ENCODE results near the gene CTRB1.

Gene CTRB1

DNA sequence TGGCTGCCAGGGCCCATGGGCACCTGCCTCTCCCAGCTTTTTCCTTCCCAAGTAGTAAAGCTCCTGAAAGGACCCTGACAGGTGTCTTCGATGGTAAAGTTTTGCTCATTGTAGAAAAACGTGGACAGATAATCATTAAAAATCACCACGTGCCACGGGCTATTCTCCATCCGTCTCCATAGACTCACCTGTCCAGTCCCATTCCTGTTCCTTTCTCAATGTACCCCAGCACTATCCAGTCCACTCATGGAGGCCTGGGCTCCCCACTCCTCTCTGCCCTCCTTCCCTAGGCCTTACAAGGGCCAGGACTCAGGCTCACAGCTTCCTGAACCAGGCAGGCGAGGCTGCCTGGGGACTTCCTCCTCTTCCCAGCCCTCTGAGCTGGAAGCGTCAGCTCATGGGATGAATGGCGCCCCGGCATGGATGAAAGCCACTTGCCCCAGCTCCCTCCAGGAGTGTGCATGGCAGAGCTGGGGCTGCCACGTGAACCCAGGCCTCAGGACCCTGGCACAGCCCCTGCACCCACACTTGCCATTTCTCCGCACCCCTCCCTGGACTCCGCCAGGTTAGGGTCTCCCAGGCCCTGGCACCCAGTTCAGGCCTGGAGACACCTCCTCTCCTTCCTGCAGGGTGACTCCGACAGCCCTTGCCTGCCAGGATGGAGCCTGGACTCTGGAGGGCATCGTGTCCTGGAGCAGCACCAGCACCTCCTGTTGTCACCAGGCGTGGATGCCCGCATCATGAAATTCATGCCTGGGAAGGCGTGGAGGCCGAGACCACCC, 8.8 kb downstream of the CTRB1 start:
- H3K9me3 Mint-ChIP-seq = no peaks in the 10 kb centered on the region
- no peak overlapping the region for H3K4me3 Mint-ChIP-seq
- no peaks in the 10 kb centered on the region for H3K4me1 Mint-ChIP-seq (ENCODE audit: low read depth)
- peaks cover 5% of the 10 kb centered on the region for H3K27me3 Mint-ChIP-seq
- H3K36me3 Mint-ChIP-seq (ENCODE audit: low read depth) = no peaks in the 10 kb centered on the region
- H3K27ac Mint-ChIP-seq = no peak overlapping the region
- DNase-seq = no peak

DNA sequence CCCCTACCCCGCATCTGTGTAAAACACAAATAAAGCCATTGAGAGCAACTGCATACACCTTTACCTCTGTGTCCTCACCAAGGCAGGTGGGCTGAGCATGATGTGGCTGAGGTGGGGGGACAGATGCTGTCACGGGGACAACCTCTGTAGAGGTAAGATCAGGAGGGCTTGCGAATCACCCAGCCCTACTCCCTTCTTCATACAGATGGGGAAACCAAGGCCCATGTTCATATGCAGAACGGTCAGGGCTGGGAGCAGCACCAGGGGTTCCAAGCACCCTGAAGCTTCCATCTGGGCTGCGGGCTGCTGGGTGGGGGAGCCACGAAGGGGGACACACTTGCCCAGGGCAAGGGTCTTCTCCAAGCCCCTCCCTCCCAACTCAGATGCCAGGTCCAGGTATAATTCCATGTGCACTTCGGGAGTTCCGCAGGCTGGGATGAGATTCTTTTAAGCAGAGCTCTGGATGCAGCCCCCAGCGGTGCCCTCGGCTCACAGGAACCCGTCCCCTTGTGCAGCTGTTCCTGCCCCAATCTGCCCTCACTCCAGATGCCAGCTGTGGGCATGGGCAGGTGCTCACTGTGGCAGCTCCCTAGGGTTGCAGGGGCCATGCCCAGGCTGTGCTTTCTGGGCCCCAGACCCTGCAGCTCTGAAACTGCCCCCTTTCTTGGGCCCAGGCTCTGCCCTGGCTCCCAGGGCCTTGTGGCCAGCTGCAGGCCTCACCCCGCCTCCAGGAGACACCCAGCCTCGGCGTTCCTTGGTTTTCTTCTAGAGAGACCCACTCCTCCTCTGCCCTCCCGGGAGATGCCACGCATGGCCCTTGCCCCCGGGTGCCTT, 9.6 kb downstream of the CTRB1 start:
- Mint-ChIP-seq H3K4me3 (no peak overlapping the region), H3K27ac (no peak overlapping the region), H3K9me3 (no peaks in the 10 kb centered on the region), H3K4me1 (ENCODE audit: low read depth) (no peaks in the 10 kb centered on the region), H3K36me3 (ENCODE audit: low read depth) (no peaks in the 10 kb centered on the region), H3K27me3 (peaks cover 5% of the 10 kb centered on the region)
- DNase-seq = no peak

DNA sequence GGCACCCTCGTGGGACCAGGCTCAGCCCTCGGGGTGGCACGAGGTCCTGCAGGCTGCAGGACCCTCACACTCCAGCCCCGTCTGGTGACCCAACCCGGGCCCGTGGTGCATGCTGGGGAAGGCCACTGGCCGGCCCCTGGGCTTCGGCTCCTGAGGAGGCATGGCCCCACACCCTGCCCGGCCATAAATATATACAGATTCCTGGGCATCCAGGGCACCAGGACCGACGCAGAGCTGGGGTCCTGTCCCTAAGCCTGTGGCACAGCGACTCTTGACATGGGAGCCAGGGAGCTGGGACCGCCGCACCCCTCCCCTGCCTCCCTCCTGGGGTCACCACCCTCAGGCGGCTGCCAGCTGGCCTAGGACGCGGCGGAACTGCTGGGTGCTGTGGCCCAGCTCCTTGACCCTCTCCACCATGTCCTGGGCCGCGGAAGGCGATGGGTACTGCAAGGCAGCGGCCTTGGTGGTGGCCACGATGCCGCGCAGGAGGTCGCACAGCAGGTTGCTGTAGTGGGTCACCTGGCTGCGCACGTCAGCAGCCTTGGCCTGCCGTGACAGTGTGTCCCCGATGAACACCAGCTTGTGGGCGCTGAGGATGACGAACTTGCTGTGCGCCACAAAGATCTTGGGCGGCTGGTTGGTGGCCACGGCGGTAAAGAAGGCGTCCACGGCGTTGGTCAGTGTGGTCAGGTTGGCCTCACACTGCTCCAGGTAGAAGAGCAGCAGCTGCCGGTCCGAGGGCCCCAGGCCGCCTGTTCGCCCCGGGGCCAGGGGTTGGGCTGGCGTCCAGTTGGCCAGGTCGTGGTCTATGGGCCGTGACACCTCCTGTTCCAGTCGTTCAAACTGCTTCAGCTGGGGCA, 10.6 kb downstream of the CTRB1 start:
- DNase-seq = no peak
- H3K4me3 Mint-ChIP-seq = no peak overlapping the region
- H3K36me3 Mint-ChIP-seq (ENCODE audit: low read depth) = no peaks in the 10 kb centered on the region
- H3K27ac Mint-ChIP-seq = no peak overlapping the region
- no peaks in the 10 kb centered on the region for H3K9me3 Mint-ChIP-seq
- peaks cover 5% of the 10 kb centered on the region for H3K27me3 Mint-ChIP-seq
- peaks cover 3% of the 10 kb centered on the region for H3K4me1 Mint-ChIP-seq (ENCODE audit: low read depth)

DNA sequence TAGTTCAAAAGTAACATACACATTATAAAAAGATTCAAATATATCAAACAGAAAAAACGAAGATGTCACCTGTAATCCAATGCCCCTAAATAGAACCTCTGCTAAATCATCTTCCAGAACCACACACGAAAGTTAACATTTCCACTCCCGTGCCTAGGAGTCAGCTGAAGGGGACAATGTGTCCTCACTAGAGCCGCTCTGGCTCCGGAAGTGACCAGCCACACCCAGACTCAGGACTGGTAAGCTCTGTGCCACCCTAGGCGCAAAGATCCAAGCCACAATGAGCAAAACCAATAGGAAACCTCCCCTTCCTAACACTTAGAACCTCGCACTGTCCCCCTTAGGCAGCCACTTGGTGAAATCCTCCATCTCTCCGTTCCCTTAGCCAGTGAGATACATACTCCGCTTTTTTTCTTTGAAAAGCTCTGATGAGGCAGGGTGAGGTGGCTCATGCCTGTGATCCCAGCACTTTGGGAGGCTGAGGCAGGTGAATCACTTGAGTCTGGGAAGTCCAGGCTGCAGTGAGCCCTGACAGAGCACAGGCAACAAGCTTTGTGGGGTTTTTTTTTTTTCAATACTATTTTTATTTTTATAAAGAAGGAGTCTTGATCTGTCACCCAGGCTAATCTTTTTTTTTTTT, 11.8 kb downstream of the CTRB1 start:
- H3K9me3 Mint-ChIP-seq = no peaks in the 10 kb centered on the region
- H3K4me1 Mint-ChIP-seq (ENCODE audit: low read depth) = peaks cover 3% of the 10 kb centered on the region
- H3K4me3 Mint-ChIP-seq = no peak overlapping the region
- peaks cover 4% of the 10 kb centered on the region for H3K27me3 Mint-ChIP-seq
- H3K36me3 Mint-ChIP-seq (ENCODE audit: low read depth) = no peaks in the 10 kb centered on the region
- no peak overlapping the region for H3K27ac Mint-ChIP-seq
- DNase-seq = no peak

DNA sequence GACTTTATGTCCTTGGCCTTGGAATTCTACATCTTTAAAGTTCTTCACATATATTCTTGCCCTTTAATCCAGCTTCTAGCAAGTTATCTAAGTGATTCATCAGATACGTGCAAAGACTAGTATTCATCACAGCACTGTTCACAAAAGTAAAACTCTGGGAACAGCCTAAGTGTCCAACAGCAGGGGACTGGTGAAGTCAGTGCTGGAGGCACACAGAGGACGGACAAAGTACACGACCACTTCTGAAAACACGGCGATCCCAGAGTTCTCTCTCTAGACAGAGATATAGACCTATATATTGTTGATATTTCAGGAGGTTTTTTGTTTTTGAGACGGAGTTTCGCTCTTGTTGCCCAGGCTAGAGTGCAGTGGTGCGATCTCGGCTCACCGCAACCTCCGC, 12.8 kb downstream of the CTRB1 start:
- Mint-ChIP-seq H3K4me3 (no peak overlapping the region), H3K36me3 (ENCODE audit: low read depth) (no peaks in the 10 kb centered on the region), H3K27ac (no peak overlapping the region), H3K9me3 (no peaks in the 10 kb centered on the region), H3K4me1 (ENCODE audit: low read depth) (peaks cover 10% of the 10 kb centered on the region), H3K27me3 (peaks cover 3% of the 10 kb centered on the region)
- DNase-seq = no peak

DNA sequence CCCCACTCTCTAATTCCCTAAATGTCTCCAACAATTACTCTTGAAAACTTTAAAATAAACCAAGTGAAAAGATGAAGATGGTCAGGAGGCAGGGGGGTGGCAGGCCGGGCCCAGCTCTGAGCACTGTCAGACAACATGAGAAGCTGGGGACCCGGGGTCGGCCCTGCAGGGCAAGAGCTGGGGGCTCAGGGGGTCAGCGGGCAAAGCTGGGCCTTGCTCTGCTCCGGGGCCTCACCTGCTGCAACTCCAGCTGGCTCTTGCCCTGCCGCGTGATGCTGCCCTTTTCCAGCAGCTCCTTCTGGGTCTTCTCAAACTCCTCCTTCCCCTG, 14.8 kb downstream of the CTRB1 start:
- Mint-ChIP-seq H3K27ac (no peak overlapping the region), H3K4me3 (no peak overlapping the region), H3K9me3 (no peaks in the 10 kb centered on the region), H3K27me3 (no peaks in the 10 kb centered on the region), H3K4me1 (ENCODE audit: low read depth) (peaks cover 10% of the 10 kb centered on the region), H3K36me3 (ENCODE audit: low read depth) (no peaks in the 10 kb centered on the region)
- DNase-seq = no peak

DNA sequence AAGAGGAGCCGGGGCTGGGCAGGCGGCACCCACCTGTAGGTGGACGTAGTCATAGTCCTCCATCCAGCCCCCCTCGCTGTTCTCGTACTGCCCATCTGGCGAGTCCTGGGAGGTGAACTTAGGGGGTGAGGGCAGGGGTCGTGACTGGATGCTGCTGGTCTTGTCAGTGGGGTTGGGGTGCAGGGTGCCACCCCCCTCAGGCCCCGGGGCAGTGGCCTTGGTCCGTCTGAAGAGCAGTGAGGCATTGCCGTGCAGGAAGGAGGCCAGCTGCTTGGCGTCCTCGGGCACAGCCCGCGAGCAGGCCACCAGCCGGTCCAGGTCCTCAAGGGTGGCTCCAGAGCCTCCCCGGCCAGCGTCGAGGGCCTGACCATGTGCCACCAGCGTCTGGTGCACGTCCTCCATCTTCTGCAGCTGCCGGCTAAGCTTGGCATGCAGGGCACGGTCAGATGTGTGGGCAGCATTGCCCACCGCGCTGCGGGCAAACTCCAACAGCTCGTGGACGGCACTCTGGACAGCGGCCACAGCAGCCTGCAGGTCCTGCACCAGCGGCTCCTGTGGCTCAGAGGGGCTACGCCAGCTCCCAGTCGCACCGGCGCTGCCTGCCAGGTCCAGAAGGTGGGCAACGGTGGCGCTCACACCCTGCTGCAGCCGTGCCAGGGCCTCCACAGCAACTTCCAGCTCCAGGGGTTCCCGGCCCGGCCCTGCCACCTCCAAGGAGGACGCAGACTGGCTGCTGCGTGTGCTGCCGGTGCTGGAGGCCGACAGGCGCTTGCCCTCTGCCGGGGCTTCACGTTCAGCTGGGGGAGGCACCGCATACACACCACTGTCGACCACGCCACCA, 16.3 kb downstream of the CTRB1 start:
- Mint-ChIP-seq H3K4me1 (ENCODE audit: low read depth) (peaks cover 10% of the 10 kb centered on the region), H3K27me3 (no peaks in the 10 kb centered on the region), H3K27ac (no peak overlapping the region), H3K4me3 (no peak overlapping the region), H3K9me3 (no peaks in the 10 kb centered on the region), H3K36me3 (ENCODE audit: low read depth) (no peaks in the 10 kb centered on the region)
- no peak for DNase-seq

DNA sequence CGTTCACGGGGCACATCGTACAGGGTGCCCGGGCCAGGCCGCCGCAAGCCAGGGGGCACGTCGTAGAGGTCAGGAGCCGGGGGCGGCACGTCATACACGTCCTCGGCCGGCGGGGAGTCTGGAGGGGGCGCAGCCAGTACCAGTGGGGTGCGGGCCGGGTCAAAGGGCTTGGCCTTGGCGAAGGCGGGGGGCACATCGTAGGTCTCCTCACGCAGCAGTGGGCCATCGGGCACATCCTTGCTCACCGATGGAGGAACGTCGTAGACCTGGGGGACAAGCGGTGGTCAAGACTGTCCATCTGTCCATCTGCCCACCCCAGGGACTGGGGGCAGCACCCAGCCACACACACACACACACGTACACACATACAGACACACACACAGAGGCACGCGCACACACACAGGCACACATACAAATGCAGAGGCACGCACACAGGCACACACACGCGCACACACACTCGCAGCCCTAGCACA, 17.0 kb downstream of the CTRB1 start:
- Mint-ChIP-seq H3K27me3 (no peaks in the 10 kb centered on the region), H3K36me3 (ENCODE audit: low read depth) (no peaks in the 10 kb centered on the region), H3K27ac (no peak overlapping the region), H3K4me1 (ENCODE audit: low read depth) (peaks cover 10% of the 10 kb centered on the region), H3K4me3 (no peak overlapping the region), H3K9me3 (no peaks in the 10 kb centered on the region)
- DNase-seq = no peak

DNA sequence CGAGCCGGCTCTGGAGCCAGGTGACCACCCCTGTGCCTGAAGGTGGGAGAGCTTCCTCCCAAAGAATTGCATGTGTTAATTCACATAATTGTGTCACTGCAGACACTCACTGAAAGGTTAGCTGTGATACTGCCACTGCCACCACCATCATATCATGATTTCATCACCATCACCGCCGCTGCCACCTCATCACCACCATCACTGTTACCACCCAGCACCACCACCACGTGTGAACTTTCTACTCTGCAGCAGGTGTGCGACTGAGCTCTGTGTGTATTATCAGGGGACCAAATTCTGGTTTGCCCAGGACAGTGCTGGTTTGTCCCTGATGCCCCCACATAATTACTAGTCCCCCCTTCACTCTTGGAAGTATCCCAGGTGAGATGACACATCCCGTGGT, 17.4 kb downstream of the CTRB1 start:
- Mint-ChIP-seq H3K36me3 (ENCODE audit: low read depth) (no peaks in the 10 kb centered on the region), H3K27ac (no peak overlapping the region), H3K9me3 (no peaks in the 10 kb centered on the region), H3K4me1 (ENCODE audit: low read depth) (peaks cover 10% of the 10 kb centered on the region), H3K27me3 (no peaks in the 10 kb centered on the region), H3K4me3 (no peak overlapping the region)
- DNase-seq = no peak

DNA sequence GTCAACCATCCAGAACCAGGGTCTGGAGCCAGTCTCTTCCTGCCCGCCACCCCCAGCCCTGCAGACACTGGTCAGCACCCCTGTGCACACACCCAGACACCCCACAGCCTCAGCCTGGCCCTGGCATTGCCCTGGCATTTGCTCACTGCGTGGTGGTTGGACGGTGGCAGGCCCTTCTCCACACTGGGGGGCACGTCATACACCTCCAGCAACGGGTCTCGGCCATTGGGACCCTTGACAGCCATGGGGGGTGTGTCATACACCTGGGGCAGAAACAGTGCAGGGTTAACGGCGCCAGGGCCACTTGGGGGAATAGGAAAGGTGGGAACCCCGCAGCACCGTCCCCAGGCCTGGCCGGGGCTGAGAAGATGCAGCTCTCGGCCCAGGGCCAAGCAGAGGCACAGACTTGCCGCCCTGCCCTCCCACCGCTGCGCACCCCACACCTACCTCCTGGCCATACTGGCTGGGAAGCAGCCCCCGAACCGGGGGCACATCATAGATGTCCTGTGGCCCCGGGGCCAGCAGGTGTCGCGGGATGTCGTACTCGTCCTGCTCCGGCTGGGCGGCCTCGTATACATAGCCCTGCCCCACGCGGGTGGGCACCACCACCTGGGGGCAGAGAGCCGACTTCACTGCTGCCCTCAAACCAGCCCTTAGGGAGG, 18.1 kb downstream of the CTRB1 start:
- Mint-ChIP-seq H3K36me3 (ENCODE audit: low read depth) (no peaks in the 10 kb centered on the region), H3K27ac (no peak overlapping the region), H3K9me3 (no peaks in the 10 kb centered on the region), H3K27me3 (no peaks in the 10 kb centered on the region), H3K4me1 (ENCODE audit: low read depth) (peaks cover 10% of the 10 kb centered on the region), H3K4me3 (no peak overlapping the region)
- DNase-seq = no peak

DNA sequence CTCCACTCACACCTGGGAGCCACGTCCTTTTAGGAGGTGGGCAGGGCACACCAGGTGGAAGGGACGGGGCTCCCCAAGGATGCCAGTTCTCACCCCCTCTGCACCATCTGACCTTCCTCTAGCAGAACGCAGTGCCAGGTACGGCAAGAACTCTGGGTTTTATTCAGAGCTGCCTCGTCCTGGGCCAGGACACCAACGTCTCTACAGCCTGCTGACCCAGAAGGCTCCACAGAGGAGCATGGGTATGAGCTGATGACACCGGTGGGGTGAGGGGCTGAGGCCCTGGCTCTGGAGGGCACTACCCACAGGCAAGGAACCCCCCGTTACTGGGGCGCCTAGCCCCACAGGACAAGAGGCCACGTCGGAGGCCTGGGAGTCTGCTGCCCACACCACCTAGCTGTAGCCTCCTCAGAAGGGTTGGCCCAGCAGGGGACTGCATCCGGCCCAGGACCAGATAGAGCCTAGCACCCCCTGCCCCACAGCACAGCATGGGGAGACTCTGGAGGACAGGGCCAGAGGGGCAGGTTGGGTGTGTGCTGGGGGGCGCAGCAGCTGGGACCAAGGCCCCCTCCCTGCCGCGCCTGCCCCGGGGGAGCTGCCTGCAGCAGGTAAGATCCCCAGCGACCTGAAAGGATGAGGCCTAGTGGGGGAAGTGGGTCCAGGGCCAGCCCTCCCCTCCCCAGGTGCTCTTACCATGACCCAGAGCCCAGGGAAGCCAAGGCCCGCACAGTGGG, 18.8 kb downstream of the CTRB1 start:
- no peak overlapping the region for H3K27ac Mint-ChIP-seq
- no peak for DNase-seq
- H3K4me1 Mint-ChIP-seq (ENCODE audit: low read depth) = peaks cover 10% of the 10 kb centered on the region
- no peaks in the 10 kb centered on the region for H3K27me3 Mint-ChIP-seq
- H3K36me3 Mint-ChIP-seq (ENCODE audit: low read depth) = no peaks in the 10 kb centered on the region
- no peaks in the 10 kb centered on the region for H3K9me3 Mint-ChIP-seq
- no peak overlapping the region for H3K4me3 Mint-ChIP-seq

DNA sequence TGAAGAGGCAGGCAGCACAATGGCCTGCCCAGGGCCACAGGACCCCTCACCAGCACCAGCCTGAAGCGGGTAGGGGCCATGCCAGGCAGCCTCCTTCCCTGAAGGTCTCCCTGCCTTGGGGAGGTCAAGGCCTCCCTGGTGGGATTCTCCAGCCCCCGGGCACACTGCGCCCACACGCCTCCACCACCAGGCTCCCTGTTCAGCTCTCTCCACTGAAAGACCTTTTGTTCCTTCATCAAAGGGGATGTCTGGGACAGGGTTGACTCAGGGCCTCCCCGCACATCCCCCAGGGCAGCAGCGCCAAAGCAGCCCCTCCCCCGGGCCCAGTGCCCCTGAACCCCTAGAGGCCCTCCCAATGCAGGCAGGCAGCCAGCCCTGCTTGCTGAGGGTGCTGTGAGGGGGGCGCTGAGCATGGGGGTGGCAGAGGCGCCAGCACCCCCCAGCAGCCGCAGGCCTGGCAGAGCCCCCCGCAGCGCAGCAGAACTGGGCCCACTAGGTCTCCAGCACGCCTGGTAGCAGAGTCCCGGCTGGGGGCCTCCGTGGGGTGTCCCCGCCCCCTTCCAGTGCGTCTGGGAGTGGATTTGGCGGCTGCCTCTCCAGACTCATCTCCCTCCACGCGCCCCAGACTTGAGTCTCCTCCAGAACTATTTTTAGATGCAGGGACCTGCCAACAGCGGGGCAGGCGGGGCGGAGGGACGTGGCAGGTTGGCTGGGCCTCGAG, 19.5 kb downstream of the CTRB1 start:
- Mint-ChIP-seq H3K4me1 (ENCODE audit: low read depth) (peaks cover 10% of the 10 kb centered on the region), H3K4me3 (no peak overlapping the region), H3K27me3 (no peaks in the 10 kb centered on the region), H3K9me3 (no peaks in the 10 kb centered on the region), H3K36me3 (ENCODE audit: low read depth) (no peaks in the 10 kb centered on the region), H3K27ac (no peak overlapping the region)
- DNase-seq = no peak
